H1 (cell line): ENCODE results near the gene WFDC8.

ENCODE experiments used
- ATF3 ChIP-seq: IDR thresholded peaks from 2 replicates; pipeline ENCODE4 v1.6.1; 2011; ENCODE audit warnings: low read depth, mild to moderate bottlenecking, low read length; ENCODE audit not compliant: insufficient read depth
- CHD7 ChIP-seq: fragments of 300-600 bp; sonication (generic); IDR thresholded peaks from 2 replicates; pipeline ENCODE4 v1.7.1; 2012; ENCODE audit warnings: low read length, moderate library complexity, mild to moderate bottlenecking, inconsistent platforms; ENCODE audit not compliant: insufficient replicate concordance
- CTCF ChIP-seq, 3 experiments: IDR thresholded peaks; 1 replicate in 2 of 3; 2 replicates in 1 of 3; pipeline versions ENCODE4 v1.5.1 to v1.6.1; 2011; ENCODE audit warnings: low read length in 3 of 3, mild to moderate bottlenecking in 3 of 3, inconsistent platforms in 2 of 3, low read depth in 1 of 3, moderate library complexity in 1 of 3; ENCODE audit not compliant: insufficient read depth in 1 of 3; ENCODE audit errors: control extremely low read depth in 1 of 3
- POLR2AphosphoS5 ChIP-seq: IDR thresholded peaks from 2 replicates; pipeline ENCODE4 v1.6.1; 2011; ENCODE audit warnings: low read depth, low read length
- RBBP5 ChIP-seq: IDR thresholded peaks from 2 replicates; pipeline ENCODE4 v1.7.1; 2012; ENCODE audit warnings: low read depth, mild to moderate bottlenecking, inconsistent platforms, low read length, moderate library complexity, borderline replicate concordance
- RFX5 ChIP-seq: IDR thresholded peaks from 2 replicates; pipeline ENCODE4 v1.6.1; 2011; ENCODE audit warnings: low read depth, low read length, improper control_type of control experiment, borderline replicate concordance
- YY1 ChIP-seq: IDR thresholded peaks from 2 replicates; pipeline ENCODE4 v1.6.1; 2011; ENCODE audit warnings: low read depth, mild to moderate bottlenecking, low read length

GRCh38 chr20:45515147-45515913 is 63.8 kb downstream of the WFDC8 start, which contains the start of gene SPINT3:
- no peak for TF ChIP-seq CTCF (IDR thresholded peaks at IDR 0.05; ENCODE audit: control extremely low read depth in 1 of 3, insufficient read depth in 1 of 3, low read depth in 1 of 3, low read length in 3 of 3)
- no peak for TF ChIP-seq YY1
- no peak for TF ChIP-seq CHD7
- no peak for TF ChIP-seq RFX5
- TF ChIP-seq POLR2AphosphoS5 = no peak
- no peak for TF ChIP-seq ATF3
- TF ChIP-seq RBBP5 = no peak
